Right ventricle myocardium inferior (tissue), 1 donor: ENCODE data around the gene ZNF532. TPM values are rescaled to one million over a fixed set of nuclear protein-coding genes. Genes with fewer than 3 reads are reported as not detected.
"Not testable (repeated sequence)": the region's sequence is repeated elsewhere in the genome, so short reads cannot be mapped to it uniquely, and the experiment has no call there.

Source experiments
- ATAC-seq: fragments of 200-7000 bp; cut with Tn5 transposase; one replicate; pipeline ENCODE4 v1.9.1; 2020; ENCODE audit warnings: mild to moderate bottlenecking, moderate library complexity
- DNase-seq: peaks from one replicate; pipeline ENCODE4 v3.0.0; 2021; ENCODE audit errors: missing footprints
- intact Hi-C: fragments of 100-400 bp; cut with DNase I; formaldehyde crosslinking; loops from one replicate; pipeline ENCODE4 v1.11.0; 2022
- total RNA-seq: library from RNA; stranded (reverse); fragmentation: NEBNext Ultra II Directional; extraction: Animal tissue kit (Norgen Biotek cat#: 25700); gene quantifications from one replicate; pipeline ENCODE4 v1.2.1, GENCODE V29; 2021
- donor health status: DM: no; HTN: yes; CAD: no; lungs with severe emphysema.

The ZNF532 gene
- total RNA-seq, 1 donor from 2014 or later, result 64.1 TPM

DNA sequence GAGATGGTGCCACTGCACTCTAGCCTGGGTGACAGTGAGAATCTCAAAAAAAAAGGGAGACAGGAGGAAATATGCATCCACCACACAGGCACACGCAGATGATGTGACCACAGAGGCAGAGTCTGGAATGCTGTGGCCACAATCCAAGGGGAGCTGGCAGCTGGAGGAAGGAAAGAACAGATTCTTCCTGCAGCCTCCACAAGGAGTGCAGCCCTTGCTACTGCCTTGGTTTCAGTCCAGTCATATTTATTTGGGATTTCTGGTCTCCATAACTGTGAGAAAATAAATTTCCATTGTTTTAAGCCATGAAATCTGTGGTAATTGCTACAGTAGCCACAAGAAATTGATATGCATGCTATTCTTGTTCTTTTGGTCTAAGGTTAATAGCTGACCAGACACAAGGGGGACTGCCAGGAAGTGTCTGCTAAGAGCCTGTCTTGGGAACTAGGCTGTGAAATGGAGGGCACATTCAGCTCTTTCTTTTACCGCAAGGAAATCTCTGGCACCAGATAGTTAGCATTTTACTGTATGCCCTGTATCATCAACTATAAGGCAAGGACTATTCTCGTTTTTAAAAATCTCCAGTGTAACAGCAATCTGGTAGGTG lies 141.9 kb downstream of the ZNF532 start:
- ATAC-seq (no peak), DNase-seq (no peak)
- intact Hi-C loops, result no loop called here

DNA sequence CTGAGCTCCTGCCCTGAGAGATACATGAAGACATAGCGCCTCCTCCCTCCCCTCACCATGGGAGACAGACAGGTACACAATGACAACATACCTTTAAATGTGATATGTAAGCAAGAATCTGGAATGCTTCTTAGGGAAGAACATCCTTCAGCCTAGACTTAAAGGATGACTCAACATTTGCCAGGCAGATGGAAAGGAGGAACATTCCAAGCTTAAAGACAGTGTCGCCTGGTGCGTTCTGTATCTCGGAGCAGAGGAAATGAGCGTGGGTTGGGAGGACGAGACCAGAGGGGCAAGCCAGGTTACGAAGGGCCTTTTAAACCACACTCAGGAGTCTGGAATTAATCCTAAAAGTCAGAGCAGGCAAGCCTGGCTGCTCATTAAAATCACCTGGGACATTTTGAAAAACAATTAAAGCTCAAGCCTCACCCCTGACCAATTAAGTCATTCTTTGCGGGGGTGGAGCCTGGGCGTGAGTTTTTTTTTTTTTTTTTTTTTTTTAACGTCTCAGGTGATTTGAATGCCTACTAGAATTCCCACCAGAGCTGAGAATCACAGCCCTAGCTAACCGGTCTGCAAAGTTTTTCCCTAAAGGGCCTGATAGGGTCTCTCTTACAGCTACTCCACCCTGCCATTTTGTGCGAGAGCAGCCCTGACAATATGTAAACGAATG lies 143.8 kb downstream of the ZNF532 start:
- DNase-seq (no peak), ATAC-seq (no peak)
- intact Hi-C loops, result no loop called here

DNA sequence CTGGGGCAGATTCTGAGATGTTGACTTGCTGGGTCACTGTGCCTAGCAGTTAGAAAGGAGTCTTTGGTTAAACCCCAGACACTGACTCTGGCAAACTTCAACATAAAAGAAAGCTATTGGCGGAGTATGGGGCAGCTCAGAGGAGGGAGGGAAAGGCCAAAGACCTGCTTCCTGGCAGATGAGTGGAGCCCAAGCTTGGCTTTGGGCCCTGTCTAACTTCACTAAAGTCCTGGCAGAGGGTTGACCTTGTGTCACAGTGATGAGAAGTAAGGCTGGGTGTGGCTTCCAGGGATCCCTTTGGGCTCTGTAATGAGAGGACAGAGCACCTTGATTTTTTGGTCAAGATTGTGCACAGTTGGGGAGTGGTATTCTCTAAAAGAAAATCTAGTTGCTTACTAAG lies 145.2 kb downstream of the ZNF532 start:
- intact Hi-C loops, result no loop called here
- no peak for ATAC-seq

GRCh38 chr18:59011289-59011688 lies 146.6 kb downstream of the ZNF532 start:
- DNase-seq, result no peak
- ATAC-seq, result no peak
- intact Hi-C loops, result no loop called here

More for the DNA sequence above, 145.2 kb downstream of the ZNF532 start:
- no peak for DNase-seq

DNA sequence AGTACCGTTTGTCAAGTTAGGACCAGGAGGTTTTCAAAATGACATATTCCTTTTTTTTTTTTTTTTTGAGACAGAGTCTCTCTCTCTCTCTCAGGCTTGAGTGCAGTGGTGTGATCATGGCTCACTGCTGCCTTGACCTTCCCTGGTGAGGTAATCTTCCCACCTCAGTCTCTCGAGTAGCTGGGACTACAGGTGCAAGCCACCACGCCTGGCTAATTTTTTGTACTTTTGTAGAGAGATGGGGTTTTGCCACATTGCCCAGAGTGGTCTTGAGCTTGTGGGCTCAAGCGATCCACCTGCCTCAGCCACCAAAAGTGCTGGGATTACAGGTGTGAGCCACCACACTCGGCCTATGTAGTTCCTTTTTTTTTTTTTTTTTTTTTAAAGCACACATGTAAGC lies 147.1 kb downstream of the ZNF532 start:
- intact Hi-C loops, result no loop called here
- ATAC-seq (no peak), DNase-seq (no peak)

- DNase-seq, result no peak
- ATAC-seq, result no peak
- intact Hi-C loops, result no loop called here
These were observed 148.4 kb downstream of the ZNF532 start for GRCh38 chr18:59012815-59013705.

DNA sequence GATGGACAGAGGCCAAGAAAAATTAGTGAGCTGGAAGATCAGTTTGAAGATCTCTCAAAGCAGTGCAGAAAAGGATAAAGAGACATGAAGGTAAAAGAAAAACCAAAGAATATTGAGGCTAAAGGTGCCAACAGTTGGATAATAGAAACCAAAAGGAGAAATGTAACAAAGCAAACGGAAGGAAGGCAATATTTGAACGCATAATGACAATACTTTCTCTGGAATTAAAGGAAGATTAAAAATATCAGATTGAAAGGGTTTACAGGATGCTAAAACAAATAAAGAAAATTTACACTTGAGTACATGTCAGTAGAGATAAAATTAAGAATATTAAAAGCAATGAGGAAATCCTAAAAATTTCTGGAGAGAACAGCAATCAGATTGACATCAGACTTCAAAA lies 149.1 kb downstream of the ZNF532 start:
- intact Hi-C loops, result no loop called here
- ATAC-seq (no peak), DNase-seq (no peak)

- intact Hi-C loops, result no loop called here
- ATAC-seq (no peak), DNase-seq (no peak)
These were observed 151.0 kb downstream of the ZNF532 start for GRCh38 chr18:59015531-59016152.

DNA sequence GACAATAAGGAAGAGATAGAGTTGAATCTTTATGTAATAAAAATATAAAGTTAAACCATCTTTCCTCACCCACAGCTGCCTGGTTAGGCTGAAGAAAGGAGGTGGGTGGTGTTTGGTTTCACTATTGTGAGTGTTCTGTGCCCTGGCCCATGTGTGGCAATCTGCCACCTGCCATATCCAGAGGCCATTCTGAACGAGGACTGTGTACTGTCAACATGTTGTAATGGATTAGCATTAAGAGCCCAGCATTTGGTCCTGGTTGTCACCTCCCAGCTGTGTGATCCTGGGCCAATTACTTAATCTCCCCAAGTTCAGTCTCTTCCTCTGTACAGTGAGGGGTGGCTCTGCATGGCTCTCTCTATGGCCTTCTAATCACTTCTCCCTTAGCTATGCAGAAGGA lies 156.8 kb downstream of the ZNF532 start:
- intact Hi-C loops, result no loop called here
- ATAC-seq, result peak; percentile 81
- DNase-seq, result no peak

DNA sequence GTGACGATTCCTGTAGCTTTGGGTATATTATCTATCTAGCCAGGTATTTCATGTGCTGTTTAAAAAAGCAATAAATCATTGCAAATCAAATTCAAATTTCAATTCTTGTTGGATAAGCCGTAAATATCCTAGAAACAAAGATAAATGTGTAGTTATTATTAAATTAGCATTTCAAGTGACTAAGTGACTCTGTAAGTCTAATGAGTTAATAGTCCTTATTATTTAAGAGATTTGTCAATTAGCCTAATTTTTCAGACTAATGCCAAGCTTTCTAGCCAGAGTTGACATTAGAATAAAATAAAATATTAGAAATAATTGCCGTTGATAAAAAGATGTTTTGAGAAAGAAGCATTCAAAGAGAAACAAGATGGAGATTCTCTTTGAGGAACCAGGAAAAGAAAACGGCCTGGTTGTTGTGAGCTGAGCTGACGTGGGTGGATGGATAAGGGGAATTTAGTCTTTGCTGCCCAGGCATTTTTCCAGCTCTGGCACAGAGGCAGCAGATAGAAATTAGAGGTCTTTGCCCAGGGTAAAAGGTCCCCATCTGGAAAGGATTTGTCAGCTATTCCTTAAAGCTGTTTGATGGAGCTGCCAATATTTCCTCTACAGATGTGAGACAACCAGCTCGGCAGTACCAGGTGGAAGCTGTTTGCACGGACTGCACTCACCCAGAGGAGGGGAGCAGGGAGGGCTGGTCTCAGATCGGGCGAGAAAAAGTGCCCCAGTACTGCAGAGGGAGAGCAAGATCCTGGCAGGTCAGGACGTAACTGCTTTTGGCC lies 157.7 kb downstream of the ZNF532 start:
- intact Hi-C loops, result no loop called here
- no peak for DNase-seq
- peak; percentile 66 for ATAC-seq

- intact Hi-C loops, result no loop called here
- ATAC-seq (no peak), DNase-seq (no peak)
These were observed 160.2 kb downstream of the ZNF532 start for GRCh38 chr18:59024829-59025228.

DNA sequence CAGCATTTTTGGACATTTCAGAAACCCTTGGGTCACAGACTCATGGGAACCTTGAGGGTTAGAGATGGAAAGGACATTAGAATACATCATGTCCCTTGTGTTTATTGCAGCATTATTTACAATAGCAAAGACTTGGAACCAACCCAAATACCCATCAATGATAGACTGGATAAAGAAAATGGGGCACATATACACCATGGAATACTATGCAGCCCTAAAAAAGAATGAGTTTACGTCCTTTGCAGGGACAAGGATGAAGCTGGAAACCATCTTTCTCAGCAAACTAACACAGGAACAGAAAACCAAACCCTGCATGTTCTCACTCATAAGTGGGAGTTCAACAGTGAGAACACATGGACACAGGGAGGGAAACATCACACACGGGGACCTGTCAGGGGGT lies 160.9 kb downstream of the ZNF532 start:
- DNase-seq, intact Hi-C loops, ATAC-seq: not testable (repeated sequence)

- no peak for ATAC-seq
These were observed 161.7 kb downstream of the ZNF532 start for GRCh38 chr18:59026364-59026763.

DNA sequence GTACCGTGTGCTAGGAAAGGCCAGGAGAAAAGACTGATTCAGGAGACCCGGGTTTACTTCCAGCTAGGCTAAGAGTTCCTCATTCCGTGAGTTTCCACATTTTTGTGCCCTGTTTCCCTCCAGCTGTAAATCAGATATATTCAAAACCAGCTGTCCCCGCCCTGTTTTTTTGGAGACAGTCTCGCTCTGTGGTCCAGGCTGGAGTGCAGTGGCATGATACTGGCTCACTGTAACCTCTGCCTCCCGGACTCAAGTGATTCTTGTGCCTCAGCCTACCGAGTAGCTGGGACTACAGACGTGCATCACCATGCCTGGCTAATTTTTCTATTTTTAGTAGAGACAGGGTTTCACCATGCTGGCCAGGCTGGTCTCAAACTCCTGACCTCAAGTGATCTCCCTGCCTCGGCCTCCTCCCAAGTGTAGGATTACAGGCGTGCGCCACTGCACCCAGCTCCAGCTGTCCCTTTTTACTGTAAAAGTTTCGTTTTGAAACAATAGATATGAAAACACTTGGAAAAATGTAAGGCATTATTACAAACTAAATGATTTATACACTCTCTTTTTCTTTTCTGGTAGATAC lies 162.2 kb downstream of the ZNF532 start:
- DNase-seq, result no peak
- intact Hi-C loops, result no loop called here
- ATAC-seq, result no peak

More at GRCh38 chr18:59026364-59026763, 161.7 kb downstream of the ZNF532 start:
- DNase-seq, result no peak
- intact Hi-C loops, result no loop called here

DNA sequence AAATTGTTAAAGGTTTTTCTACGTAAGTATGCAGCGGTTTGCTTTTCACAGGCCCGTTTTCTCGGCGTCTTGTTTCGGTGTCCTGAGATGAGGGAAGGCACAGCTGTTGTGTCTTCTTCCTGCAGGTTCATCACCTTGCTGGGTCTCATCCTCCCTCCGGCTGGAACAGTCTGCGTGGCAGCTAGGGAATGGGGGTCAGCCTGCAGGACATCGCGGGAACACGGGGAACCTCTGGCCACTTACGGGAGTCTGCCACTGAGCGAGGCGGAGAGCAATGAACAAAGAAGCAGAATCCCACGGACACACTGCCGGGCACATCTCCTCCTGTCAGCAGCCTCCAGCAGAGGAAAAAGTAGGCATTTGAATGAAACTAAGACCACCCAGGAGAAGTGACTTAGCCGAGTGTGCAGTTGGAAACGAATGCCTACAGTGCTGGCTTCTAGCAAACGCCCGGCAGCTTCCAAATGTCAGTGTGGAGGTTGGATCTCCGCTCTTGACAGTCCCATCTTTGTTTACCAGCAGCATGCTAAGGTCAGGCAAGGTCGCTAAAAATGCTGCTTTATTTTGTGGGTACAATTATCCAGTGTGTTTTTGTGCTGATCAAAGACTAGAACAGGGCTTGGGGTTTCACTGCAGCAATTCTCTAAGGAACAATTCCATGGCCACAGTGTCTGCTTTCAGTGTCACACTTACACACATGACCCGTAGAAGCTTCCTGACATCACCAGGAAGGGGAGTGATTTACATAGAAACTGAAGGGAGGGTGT lies 165.2 kb downstream of the ZNF532 start:
- DNase-seq (no peak), ATAC-seq (no peak)
- intact Hi-C loops, result no loop called here

DNA sequence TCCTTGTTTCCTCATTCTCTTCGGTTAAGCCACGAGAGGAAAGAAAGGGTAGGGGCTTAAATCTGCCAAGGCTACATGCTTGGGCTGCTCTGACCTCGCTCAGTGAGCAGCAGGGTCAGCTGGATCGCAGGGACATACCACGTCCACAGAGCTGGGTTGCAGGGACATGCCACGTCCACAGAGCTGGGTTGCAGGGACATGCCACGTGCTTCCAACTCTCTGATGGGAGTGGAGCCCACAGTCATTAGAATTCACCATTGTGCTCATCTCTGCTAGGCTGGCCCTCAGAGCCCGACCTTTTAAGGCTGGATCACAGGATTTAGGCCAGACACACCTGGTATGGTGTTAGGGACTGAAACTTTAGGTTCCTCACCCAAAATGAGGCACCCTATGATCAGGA lies 167.6 kb downstream of the ZNF532 start:
- intact Hi-C loops, result no loop called here
- DNase-seq (no peak), ATAC-seq (no peak)

- intact Hi-C loops, result no loop called here
- ATAC-seq, result no peak
- DNase-seq, result no peak
These were observed 168.7 kb downstream of the ZNF532 start for GRCh38 chr18:59033359-59033758.

- ATAC-seq, result no peak
- DNase-seq, result no peak
- intact Hi-C loops, result no loop called here
These were observed 169.3 kb downstream of the ZNF532 start for GRCh38 chr18:59033974-59034373.
